Measurements from ENCODE around the gene MUC4.
A peak's percentile ranks its signal among the peaks of the same experiment; 100 is the strongest.
"Not testable (repeated sequence)": the region's sequence is repeated elsewhere in the genome, so short reads cannot be mapped to it uniquely, and the experiment has no call there.

Gene MUC4

DNA sequence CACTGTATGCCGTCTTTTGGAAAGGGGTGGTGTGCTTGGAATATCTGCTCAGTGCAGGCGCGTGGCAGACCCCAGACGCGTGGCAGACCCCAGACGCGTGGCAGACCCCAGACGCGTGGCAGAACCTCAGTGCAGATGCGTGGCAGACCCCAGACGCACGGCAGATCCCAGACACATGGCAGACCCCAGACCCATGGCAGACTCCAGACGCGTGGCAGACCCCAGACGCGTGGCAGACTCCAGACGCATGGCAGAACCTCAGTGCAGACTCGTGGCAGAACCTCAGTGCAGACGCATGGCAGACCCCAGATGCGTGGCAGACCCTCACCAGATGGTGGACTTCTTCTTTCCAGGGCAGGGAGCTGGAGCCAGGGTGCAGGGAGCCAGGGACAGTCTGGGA lies 637 bp upstream of the MUC4 start:
- no peak for DNase-seq

DNA sequence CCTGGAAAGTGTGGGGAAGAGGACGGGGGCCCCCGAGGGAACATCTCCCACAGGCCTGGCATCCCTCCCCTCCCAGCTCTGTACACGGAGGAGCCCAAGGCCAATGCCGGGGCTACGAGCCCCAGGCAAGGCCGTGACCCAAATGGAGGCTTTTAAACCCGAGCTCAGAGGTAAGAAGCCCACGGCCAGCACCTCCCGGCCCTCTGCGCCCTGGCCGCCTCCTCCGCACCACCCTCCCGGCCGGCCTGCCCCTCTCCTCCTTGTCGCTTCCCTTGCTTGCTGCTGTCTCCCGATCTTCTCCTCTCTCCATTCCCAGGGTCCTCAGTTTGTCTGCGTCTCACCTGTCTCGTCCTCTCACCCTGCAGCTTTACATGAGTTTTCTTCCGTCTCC lies 1.3 kb downstream of the MUC4 start:
- no peak for DNase-seq

DNA sequence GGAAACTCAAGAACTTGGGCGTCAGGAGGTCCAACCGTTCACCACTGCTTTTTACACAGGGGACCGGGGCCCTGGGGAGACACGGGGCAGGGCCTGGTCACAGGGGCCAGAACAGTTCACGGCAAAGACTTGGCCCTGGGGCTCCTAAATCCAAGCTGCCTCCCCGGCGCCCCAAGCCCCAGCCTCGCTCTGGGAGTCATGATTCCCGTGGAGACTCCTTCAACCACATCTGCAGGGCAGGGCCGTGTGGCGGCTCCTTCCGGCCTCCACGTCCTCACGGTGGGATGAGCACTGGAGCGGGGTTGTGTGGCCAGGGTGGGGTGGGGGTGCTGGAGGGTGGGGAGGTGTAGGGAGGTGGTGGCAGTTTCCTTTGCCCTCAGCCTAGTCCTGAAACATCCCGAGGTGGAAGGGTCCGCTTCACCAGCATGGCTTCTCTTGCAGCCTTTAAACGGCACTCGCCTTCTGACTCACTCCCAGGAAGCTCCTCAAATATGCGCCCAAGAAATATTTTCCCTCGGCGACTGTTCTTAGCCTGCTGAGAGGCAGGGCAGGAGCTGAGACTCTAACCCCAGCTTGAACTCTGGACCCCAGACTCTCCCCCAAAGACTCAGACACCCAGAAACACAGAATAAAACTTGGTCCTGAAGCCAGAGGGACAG lies 1.8 kb downstream of the MUC4 start:
- no peak for DNase-seq

GRCh38 chr3:195809291-195809785 lies 2.4 kb downstream of the MUC4 start:
- no peak for DNase-seq

DNA sequence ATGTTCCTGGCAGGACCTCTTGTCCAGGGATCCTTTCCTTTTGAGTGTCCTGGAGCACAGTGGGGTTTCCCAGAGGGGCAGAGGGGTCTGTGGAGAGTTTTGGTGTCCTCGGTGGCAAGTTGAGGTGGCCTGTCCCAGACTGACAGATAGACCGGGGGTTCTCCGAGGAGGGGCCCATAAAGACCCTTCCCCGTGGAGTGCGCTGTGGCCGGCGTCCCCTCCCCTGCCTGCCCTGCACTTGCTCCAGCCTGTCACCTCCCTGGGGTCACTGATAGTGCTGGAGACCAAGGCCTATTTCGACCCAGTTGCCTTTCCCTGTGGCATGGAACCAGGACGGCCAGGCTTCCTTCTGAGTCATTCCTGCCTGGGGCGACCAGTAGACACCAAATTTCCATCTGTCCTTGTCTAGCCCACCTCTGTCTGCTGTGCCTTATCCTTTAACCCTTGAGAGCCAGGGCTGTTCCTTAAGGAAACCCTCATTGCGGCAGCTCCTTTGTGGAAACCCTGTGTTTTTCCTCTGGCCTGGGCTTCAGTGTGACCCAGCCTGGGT lies 2.9 kb downstream of the MUC4 start:
- no peak for DNase-seq

- no peak for DNase-seq
Measured at GRCh38 chr3:195807681-195808121, 4.0 kb downstream of the MUC4 start.

GRCh38 chr3:195806916-195807231 lies 4.9 kb downstream of the MUC4 start:
- DNase-seq: no peak

- DNase-seq: no peak
Measured at GRCh38 chr3:195806211-195806915, 5.4 kb downstream of the MUC4 start.

GRCh38 chr3:195805588-195805987 lies 6.1 kb downstream of the MUC4 start:
- DNase-seq: not testable (repeated sequence)

DNA sequence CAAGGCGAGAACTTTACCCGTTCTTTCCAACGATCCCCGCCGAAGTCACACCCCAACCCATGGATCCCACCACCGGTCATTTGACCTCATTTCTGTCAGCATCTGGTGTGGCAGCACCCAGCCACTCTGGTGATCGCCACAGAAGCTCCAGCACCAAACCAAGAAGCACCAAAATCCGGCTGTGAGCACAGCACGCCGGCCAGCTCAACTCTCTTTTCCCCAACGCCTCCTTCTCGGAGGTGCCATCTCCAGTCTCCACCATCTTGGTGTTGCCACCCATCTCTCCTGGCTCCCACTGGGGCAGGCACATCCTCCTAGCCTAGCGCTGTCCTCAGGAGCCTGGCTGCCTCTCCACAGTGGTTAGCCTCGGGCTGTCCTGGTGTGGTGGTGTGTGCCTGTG lies 6.5 kb downstream of the MUC4 start:
- DNase-seq: no peak

GRCh38 chr3:195803289-195803908 lies 8.3 kb downstream of the MUC4 start:
- no peak for DNase-seq

DNA sequence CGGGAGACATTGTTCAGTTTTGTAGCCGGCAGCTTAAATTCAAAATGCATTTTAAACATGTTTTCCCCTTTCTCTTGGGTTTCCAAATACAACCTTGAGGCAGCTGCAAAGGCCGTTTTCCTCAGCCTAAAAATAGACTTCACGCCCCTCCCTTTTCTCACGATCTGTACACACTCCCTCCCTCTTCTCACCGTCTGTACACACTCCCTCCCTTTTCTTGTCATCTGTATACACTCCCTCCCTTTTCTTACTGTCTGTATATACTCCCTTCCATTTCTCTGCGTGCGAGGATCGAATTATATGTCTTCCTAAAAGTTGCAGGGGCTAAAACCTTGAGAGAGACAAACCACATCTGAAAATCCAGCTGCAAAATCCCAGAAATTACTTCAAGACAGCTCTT lies 8.9 kb downstream of the MUC4 start:
- DNase-seq: no peak

DNA sequence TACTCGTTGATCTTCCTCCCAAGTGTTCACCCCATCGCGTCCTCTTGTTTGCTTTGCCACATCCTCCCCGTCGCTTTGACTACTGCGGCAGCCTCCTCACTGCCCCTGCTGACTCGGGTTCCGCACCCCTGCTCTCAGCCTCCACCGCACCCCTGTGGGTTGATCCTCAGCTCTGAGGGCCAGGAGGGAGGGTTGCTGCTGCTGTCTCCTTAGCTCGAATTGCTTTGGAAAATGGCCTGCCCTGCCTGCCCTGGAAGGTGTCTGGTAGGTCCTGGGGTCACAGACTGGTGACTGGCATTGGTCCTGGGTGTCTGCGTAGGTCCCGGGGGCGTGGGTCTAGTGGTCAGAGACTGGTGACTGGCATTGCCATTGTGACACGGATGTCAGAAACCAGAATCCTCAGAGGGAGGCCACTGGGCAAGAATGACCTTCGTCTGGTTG lies 9.4 kb downstream of the MUC4 start:
- peak; percentile 37 for DNase-seq

DNA sequence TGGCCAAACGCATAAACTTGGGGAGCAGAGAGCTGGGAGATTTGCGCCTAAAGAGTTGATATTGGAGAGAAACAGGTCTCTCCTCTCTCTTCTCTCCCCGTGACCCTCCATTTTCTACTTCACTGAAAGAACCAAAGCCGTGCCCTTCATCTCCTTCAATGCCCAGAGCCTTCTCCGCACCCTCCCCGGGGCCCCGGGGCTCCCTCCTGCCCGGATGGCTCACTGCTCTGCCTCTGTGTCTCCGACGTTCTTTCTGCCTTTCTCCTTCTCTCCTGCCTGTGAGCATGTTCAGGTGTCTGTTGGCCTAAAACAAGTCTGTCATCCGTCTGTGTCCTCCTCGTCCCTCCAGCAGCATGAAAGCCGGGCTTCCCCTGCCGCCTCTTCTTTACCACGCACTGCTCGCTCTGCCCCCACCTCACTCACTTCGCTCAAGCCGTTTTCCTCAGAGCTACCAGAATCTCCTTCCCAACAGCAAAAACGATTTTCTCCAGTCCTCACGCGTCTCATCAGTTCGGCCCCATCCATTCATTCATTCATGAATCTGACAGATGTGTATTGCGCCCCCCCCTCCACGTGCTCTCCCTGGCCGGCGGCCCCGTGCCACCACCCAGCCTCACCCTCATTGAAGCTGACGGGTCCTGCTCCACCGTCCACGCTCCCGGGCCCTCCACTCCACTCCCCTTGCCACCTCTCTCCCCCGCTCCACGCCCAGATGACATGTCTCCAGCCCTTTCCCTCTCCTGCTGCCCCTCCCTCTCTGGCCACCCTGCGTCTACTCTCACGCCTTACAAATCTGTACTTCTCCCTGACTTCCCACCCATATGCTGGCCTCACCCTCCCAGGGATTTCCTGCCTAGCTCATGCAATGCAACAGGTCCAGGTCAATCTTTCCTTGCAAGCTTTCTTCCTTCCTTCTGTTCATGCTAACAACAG lies 10.2 kb downstream of the MUC4 start:
- no peak for DNase-seq

DNA sequence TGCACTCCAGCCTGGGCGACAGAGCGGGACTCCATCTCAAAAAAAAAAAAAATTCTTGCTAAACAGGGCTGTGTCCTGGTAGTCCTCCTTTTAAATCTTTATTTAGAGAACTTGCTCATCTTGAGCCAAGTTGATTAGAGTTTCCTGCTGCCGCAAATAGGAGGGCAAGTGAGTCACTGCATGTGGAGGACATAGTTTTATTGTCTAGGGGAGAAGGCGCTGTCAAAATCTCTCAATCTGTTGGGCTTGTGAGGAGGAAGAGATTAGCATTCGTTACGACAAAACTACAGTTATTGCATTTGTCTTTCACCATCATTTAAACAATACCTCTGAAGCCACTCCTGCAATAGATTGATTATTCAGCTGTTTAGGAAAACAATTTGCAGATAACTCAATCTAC lies 11.5 kb downstream of the MUC4 start:
- DNase-seq: no peak

- no peak for DNase-seq
Measured at GRCh38 chr3:195796795-195797194, 14.9 kb downstream of the MUC4 start.

- DNase-seq: no peak
Measured at GRCh38 chr3:195794708-195795107, 17.0 kb downstream of the MUC4 start.

DNA sequence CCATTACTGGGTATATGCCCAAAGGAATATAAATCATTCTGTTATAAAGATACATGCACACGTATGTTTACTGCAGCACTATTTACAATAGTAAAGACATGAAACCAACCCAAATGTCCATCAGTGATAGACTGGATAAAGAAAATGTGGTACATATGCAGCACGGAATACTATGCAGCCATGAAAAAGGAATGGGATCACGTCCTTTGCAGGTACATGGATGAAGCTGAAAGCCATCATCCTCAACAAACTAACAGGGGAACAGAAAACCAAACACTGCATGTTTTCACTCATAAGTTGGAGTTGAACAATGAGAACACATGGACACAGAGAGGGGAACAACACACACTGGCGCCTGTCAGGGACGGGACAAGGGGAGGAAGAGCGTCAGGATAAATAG lies 19.1 kb downstream of the MUC4 start:
- DNase-seq: not testable (repeated sequence)

GRCh38 chr3:195790901-195791300 lies 20.8 kb downstream of the MUC4 start:
- DNase-seq: no peak

DNA sequence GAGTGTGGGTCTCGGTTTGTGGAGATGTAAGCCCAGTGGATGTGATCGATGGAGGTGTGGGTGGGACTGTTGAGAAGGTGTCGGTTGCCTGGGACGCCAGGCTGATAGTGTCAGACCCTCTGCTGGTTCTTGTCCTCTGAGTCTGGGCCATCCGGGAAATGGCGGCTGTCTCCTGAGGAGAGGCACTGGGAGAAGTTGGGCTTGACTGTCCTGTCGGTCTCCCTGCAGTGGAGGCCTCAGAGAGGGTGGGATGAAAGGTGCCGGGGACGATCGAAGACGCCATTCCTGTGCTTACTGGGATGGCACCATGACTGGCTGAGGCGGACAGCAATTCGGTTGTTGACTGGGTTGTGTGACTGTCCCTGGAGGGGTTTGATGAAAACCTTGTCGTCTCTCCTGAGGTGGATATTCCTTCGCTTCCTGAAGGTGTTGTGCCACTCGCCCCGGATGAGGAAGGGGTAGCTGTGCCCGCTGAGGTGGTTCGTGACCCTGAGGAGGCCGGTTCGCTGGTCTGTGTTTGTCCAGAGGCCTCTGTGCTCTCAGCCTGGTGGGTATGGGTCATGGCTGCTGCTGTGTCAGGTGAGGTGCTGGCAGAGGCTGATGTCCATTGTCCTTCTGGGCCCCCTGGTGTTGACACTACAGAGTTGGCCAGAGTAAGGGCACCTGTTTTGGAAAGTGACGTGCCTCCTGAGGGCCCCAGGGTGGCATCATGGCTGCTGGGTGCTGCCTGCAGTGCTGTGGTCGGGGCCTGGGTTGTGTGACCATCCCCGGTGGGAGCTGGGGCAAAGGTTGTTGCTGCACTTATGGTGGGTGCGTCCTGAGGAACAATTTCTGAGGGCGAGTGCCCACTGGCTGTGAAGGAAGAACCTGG lies 22.8 kb downstream of the MUC4 start:
- no peak for DNase-seq

GRCh38 chr3:195785781-195786405 lies 25.8 kb downstream of the MUC4 start:
- DNase-seq: not testable (repeated sequence)

All from stimulated activated CD8-positive, alpha-beta memory T cell treated with anti-CD3 and anti-CD28 coated beads, Interleukin-4, amount 100 ng/mL, for 48 hours (primary cell).